ENCODE data around the gene DAO.
"Not testable (repeated sequence)": the region's sequence is repeated elsewhere in the genome, so short reads cannot be mapped to it uniquely, and the experiment has no call there.

Gene DAO

DNA sequence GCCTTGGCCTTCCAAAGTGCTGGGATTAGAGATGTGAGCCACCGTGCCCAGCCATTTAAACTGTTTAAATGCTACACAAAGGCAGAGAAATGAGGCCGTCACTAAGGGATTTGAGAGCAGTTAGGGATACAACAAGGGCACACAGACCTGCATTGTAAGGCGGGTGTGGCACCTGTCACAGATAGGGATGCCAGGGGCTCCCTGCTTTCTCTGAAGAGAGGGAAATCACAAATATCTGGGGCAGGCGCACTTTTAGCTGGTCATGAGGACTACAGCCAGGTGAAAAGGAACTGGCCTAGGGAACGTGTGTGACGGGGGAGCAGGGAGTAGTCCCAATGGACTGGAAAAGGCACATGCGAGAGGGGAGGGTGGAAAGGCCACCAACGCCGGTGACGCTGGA, 32.2 kb upstream of the DAO start:
- no peak for DNase-seq (ENCODE audit: extremely low read depth in 1 of 2, low read depth in 1 of 2)

- DNase-seq (ENCODE audit: extremely low read depth in 1 of 2, low read depth in 1 of 2): no peak
Observed at GRCh38 chr12:108849660-108850059, 30.2 kb upstream of the DAO start.

DNA sequence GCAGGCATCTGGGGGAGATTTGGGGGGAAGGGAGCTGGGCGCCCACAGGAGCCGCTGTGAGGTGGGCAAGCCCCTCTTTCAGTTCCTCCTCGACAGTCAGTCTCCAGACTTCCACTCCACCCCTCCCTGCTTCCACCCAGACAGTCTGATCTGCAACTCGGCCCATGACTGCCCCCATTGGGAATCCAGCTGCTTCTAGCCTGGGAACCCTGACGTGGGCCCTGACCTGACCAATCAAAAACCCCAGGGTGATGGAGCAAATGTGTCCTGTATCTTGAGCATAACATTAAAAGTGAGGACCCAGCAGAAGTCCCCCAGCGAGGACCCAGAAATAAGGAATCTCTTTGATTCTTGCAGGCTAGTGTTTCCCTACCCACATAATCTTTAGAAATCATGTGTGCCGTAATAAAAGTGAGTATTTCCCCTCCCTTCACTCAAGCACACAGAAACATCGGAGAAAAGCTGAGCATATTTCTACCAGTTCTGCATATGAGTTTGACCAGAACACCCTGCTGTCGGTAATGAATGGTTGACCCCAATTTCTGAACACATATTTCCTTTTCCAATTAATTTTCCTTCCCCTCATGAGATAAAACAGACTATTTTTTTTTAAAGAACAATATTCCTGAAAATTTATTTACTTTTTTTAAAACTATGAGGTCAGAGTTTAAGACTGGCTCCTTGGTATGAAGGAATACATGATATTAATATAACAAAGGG, 28.9 kb upstream of the DAO start:
- no peak for DNase-seq (ENCODE audit: extremely low read depth in 1 of 2, low read depth in 1 of 2)

- no peak for DNase-seq (ENCODE audit: extremely low read depth in 1 of 2, low read depth in 1 of 2)
Observed at GRCh38 chr12:108852674-108853309, 27.1 kb upstream of the DAO start.

DNA sequence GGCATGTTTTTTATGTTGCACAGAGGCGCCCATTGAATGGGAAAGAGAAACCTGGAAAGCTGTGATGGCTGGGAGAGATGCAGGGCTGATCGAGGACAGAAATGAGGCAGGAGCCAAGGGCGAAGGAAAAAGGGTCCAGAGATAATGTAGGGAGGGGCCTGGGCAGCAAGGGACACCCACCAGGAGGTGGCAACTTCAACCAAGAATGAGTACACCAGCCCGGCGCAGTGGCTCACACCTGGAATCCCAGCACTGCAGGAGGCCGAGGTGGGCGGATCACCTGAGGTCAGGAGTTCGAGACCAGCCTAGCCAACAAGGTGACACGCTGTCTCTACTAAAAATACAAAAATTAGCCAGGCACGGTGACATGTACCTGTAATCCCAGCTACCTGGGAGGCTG, 26.5 kb upstream of the DAO start:
- DNase-seq (ENCODE audit: extremely low read depth in 1 of 2, low read depth in 1 of 2): no peak

DNA sequence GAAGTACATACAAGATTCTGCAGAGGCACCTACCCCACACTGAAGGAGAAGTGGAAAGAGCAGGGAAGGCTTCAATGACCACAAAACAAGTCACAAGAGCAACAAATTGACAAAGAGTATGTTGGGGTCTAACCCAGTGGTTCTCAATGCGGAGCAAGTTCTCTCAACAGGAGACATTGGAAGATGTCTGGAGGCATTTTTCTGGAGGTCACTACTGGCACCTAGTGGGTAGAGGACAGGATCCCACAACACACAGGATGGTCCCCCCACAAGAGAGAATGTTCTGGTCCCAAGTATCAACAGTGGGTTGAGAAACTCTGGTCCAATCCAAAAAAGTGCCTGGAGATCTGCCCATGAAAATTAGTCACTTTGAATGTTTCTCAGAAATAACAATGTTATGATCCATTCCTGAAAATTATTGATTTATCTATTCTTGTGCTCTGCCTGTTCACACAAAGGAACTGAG, 25.9 kb upstream of the DAO start:
- DNase-seq (ENCODE audit: extremely low read depth in 1 of 2, low read depth in 1 of 2): no peak

GRCh38 chr12:108854451-108855283, 25.2 kb upstream of the DAO start:
- no peak for DNase-seq (ENCODE audit: extremely low read depth in 1 of 2, low read depth in 1 of 2)

DNA sequence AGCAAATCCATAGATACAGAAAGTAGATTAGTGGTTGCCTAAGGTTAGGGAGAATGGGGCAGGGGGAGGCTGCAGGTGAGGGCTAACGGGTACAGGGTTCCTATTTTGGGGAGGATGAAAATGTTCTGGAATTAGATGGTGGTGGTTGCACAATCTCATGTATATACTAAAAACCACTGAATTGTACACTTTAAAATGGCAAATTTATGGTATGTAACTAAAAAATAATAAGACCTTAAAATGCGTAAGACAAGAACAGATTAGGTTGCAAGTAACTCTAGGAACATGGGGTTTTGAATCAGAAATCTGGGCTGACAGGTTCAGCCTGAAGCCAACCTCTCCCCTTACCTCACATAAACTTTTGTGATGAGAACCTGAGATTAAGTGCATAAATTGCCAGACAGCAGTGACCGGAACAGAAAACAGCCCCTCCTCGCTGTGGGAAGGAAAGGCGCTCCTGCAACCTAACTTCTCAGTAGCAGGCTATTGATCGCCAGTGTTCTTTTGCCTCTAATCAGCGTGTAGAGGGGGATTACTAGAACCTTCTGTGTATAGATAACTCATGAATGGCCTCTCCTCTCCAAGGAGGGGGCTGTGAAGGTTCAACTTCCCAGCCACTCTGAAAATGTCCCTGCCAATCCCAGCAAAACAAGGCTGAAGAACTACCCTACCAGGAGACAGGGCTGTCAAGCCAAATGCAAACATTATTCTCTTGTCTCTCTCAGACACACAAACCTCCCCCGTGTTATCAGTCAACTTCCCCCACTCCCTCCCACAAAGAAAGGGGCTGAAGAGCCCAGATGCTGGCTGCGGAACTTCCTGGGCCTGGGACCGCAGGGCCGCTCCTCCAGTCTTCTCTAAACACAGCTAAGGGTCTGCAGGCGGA, 24.4 kb upstream of the DAO start:
- DNase-seq (ENCODE audit: extremely low read depth in 1 of 2, low read depth in 1 of 2): no peak

DNA sequence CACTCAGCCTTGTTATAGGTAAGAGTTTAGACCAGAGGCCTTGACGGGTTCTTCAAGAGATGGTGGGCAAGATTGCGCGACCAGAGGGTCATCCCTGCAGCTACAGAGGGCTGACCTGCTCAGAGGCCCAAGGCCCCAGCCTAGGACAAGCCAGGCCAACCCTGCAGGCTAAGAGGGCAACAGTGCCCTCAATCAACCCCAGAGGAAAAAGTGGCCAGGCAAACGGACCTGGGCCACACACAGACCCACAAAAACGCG, 23.8 kb upstream of the DAO start:
- DNase-seq (ENCODE audit: extremely low read depth in 1 of 2, low read depth in 1 of 2): no peak

DNA sequence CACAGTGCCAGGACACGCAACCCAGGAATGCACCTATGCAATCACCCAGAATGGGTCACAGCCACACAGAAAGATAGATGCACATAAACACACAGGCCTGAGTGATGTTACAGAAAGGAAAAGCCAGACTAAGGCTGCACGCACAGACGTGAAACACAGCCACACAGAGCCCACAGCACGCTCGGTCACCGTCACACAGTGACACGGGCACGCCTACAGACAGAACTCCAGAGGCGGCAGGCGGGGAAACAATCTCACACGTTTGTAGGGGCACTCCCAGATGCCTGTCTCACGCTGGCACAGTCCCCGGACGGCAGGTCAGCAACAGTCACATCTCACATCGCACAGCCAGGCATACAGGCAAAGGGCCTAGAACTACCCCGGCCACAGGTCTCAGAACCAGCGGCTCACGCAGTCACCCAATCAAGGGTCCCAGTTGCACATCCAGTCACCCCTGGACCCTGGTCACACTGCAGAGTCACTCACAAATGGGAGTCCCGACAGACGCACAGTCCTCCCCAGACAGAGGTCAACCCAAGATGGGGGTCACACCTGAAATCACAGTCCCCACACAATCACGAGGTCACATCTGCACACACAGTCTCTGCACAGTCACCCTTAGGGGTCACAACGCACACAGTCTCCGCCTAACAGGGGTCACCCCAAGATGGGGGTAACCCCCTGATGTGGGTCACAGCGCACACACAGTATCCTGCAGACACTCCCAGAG, 23.3 kb upstream of the DAO start:
- peak in 1 of 2 donors; percentile 31 for DNase-seq (ENCODE audit: extremely low read depth in 1 of 2, low read depth in 1 of 2)

GRCh38 chr12:108857158-108857407, 22.8 kb upstream of the DAO start:
- no peak for DNase-seq (ENCODE audit: extremely low read depth in 1 of 2, low read depth in 1 of 2)

- DNase-seq (ENCODE audit: extremely low read depth in 1 of 2, low read depth in 1 of 2): no peak
Observed at GRCh38 chr12:108858311-108859074, 21.4 kb upstream of the DAO start.

DNA sequence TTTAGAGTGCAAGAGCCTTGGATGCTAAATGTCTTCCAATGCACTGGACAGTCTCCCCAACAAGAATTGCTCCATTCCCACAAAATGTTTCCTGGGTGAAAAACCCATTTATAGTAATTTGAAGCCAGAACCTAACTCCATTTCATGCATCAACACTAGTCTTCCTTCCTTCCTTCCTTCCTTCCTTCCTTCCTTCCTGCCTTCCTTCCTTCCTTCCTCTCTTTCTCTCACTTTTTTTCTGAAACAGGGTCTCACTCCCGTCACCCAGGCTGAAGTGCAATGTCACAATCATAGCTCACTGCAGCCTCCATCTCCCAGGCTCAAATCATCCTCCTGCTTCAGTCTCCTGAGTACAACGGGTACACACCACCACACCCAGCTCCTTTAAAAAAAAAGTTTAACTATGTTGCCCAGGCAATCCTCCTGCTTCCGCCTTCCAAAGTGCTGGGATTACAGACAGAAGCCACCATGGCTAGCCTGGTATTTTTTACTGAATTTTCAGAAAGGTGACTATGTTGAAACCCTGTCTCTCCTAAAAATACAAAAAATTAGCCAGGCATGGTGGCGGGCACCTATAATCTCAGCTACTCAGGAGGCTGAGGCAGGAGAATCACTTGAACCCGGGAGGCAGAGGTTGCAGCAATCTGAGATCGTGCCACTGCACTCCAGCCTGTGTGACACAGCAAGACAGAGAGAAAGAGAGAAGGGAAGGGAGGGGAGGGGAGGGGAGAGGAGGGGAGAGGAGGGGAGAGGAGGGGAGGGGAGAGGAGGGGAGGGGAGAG, 20.6 kb upstream of the DAO start:
- not testable (repeated sequence) for DNase-seq (ENCODE audit: extremely low read depth in 1 of 2, low read depth in 1 of 2)

DNA sequence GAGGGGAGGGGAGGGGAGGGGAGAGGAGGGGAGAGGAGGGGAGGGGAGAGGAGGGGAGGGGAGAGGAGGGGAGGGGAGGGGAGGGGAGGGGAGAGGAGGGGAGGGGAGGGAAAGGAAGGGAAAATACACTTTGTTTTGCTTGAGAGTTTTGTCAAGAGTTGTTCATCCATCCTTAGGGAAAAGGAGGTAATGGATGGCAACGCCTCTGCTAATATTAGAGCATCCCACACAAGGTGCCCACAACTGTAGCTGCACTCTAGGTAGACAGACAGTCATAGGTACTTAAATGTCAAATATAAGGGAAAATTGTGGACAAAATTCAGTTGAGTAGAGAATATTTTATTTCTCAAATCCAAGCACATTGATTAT, 20.0 kb upstream of the DAO start:
- no peak for DNase-seq (ENCODE audit: extremely low read depth in 1 of 2, low read depth in 1 of 2)

GRCh38 chr12:108860443-108860842, 19.4 kb upstream of the DAO start:
- no peak for DNase-seq (ENCODE audit: extremely low read depth in 1 of 2, low read depth in 1 of 2)

DNA sequence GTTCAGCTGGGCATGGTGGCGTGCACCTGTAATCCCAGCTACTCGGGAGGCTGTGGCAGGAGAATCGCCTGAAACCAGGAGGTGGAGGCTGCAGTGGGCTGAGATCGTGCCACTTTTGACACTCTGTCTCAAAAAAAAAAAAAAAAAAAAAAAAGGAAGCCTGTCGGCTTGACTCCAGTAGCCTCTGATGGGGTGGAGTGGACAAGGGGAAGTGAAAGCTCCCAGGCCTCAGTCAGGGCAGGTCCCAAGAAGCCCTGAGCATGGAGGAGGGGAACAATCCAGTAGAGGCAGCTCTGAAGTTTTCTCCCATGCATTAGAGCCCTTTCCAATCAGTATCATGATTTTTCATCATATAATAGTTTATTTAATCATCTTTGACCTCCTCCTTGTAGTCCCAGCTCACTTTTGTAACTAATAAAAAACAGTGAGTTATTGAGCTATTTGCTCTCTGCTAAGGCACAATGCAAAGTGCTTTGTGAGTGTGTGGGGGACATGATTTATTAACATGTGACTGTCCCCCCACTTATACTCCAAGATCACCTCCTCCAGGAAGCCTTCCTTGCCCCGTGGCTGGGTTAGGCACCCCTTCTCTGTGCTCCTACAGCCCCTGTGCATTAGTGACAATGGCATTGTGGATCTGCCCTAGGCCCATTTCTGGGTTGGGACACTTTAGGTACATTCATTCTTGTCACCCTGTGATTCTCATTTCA, 17.9 kb upstream of the DAO start:
- DNase-seq (ENCODE audit: extremely low read depth in 1 of 2, low read depth in 1 of 2): no peak

GRCh38 chr12:108862588-108862959, 17.3 kb upstream of the DAO start:
- DNase-seq (ENCODE audit: extremely low read depth in 1 of 2, low read depth in 1 of 2): no peak

DNA sequence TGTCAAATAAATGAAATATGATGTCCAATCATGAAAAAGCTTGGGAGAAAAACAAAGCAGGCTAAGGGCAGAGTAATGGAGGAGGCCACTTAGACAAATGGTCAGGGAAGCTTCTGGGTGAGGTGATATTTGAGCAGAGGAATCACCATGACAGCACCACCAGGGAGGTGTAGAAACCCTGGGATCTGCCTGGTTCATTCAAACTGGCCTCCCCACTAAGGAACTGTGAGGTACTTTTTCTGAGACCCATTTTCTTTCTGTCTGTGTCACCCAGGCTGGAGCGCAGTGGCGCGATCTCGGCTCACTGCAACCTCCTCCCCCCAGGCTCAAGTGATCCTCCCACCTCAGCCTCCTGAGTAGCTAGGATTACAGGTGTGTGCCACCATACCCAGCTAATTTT, 14.7 kb upstream of the DAO start:
- DNase-seq (ENCODE audit: extremely low read depth in 1 of 2, low read depth in 1 of 2): no peak

DNA sequence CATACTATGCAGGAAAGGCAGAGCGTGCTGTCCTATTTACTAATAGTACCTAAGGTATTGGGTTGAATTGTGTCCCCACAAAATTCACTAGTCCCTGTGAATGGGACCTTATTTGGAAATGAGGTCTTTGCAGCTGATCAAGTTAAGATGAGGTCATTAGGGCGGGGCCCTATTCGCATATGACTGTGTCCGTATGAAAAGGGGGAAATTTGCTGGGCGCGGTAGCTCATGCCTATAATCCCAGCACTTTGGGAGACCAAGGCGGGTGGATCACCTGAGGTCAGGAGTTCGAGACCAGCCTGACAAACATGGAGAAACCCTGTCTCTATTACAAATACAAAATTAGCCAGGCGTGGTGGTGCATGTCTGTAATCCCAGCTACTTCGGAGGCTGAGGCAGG, 13.8 kb upstream of the DAO start:
- not testable (repeated sequence) for DNase-seq (ENCODE audit: extremely low read depth in 1 of 2, low read depth in 1 of 2)

Measured in activated CD8-positive, alpha-beta memory T cell treated with anti-CD3 and anti-CD28 coated beads for 1 hour (primary cell).